Activated effector memory CD4-positive, alpha-beta T cell treated with Interleukin-2 at 50 U/mL for 16 hours (primary cell): Measurements from ENCODE around the gene PEAR1.

Experiments
- DNase-seq: peaks from one replicate; pipeline ENCODE4 v3.0.0-alpha.2; 2020

Gene PEAR1

DNA sequence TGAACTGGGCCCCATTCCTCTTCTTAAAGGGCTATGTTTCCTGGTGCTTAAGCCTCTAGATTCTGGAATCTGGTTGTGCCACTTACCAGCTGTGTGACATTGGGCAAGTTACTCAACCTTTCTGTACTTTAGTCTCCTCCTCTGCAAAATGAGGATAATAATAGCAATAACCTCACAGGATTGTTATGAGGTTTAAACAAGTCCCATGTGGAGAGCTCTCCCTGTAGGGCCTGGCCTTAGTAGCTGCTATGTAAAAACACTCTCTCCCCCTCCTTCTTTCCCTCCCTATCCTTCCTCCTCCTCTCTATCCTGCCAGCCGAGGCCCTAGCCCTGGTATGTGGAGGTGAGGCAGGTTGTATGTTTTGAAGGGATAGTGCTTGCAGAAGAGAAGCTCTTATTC, 8.2 kb upstream of the PEAR1 start:
- no peak for DNase-seq

DNA sequence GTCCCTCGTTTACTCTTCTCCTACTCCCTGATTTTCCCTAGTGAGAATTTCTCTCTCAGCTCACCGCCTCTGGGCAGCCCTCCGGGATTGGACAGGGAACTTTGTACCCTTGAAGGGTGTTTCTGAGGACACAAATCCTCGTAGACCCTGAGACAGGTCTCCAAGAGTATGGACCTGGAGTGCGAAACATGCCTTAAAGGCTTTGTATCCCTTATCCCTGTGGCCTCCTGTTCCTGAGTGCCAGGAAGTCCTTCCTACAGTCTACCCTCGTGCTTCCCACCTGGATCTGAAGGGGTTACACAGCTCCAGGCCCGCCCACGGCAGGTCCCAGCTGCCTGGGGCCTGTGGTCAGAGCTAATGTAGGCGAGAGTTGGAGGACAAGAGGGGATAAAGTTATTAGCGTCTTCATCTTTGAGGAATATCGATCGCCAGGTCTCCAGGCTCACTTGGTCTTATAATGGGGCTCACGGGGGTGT, 7.6 kb upstream of the PEAR1 start:
- DNase-seq = no peak

DNA sequence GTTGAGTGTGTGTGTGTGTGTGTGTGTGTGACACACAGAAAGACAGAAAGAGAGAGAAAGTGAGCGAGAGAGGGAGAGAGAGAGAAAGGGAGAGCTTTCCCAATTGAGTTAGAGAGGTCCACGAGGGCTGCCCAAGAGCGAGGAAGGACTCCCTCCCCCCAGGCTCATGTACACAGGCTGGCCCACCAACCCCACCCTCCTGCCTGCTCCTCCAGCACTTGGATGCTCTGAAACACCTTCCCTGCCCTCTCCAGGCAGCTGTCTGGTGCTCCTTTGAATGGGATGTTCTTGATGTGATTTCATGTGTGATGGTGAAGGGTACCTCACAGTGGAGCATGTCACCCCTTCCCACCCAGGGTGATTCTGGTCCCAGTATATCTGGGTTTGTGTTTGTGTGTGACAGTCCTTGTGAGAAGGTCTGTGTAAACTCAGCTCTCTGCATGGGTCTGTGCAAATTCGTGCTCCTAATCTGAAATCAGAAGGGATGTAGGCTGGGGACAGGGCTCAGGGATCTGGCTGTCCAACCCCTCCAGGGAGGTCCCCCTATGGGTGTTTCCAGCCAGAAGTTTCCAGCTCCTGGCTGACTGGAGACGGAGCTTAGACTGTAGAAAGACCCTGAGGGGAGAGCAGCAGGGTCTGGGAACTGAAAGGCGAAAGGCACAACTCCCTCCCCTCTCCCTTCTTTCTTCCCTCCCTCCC, 6.8 kb upstream of the PEAR1 start:
- DNase-seq = no peak

DNA sequence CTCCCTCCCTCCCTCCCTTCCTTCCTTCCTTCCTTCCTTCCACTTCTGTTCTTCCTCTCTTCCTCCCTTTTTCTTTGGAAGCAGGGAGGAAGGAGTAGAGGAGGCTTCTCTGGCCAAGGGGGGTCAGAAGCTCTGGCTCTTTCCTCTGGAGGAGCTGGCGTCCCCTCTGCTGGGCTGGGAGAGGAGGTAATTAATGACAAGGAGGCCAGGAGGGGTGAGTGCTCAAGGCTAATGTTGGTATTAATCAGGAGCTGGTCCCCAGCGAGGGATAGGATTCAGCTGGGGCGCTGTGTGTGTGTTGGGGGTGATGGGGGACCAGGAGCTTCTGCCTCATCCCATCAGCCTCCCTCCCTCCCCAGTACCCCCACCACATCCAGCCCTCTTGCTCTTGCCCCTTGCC, 6.2 kb upstream of the PEAR1 start:
- DNase-seq = no peak

DNA sequence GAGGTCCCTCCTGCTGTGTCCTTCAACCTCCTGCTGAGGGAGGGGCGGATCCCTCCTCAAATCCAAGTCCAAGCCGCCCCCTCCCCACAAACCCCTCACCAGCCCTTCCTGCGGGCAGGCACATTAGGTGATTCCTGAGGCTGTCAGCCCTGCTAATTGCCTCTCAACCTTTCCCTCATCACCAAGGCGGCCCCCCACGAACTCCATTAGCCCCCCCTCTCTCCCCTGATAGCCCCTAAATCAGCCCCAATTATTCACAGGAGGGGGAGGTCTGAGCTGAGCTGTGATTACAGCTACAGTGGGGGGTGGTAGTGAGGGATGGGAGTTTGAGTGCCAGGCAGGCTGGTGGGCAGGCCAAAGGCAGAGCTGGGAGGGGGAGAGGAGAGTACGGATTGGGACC, 5.8 kb upstream of the PEAR1 start:
- no peak for DNase-seq

DNA sequence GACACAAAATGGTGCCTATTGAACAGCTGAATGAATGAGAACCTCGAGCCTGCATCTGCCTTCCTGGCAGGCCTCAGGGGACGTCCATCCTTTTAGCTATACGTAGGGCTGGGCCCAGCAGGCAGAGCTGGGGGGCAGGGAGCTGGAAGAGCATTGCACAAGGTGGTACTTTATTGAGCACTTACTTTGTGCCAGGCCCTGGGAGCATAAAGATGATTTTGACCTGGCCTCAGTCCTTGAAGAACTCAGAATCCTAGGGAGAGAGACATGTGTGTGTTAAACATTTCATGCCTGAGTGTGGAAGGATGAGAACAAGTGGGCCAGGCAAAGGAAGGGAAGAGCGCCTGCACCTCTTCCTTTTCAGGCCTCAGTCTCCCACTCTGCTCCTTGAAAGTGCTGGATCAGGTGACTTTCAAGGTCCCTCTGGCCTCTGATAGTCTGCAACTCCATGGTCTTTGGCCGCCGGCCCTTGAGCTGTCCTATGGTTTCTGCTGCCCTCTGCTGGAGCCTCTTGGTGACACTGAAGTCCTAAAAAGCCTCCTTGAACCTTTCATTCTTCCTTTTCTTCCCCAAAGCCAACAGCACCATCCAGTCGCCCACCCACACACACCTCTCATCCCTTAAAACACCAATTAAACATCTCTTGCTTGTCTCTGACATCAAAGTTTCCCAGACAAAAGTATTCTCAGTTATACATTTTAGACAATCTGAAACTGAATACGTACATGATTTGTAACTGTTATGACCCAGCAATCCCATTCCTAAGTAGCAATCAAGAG, 3.5 kb upstream of the PEAR1 start:
- DNase-seq = peak; percentile 26

DNA sequence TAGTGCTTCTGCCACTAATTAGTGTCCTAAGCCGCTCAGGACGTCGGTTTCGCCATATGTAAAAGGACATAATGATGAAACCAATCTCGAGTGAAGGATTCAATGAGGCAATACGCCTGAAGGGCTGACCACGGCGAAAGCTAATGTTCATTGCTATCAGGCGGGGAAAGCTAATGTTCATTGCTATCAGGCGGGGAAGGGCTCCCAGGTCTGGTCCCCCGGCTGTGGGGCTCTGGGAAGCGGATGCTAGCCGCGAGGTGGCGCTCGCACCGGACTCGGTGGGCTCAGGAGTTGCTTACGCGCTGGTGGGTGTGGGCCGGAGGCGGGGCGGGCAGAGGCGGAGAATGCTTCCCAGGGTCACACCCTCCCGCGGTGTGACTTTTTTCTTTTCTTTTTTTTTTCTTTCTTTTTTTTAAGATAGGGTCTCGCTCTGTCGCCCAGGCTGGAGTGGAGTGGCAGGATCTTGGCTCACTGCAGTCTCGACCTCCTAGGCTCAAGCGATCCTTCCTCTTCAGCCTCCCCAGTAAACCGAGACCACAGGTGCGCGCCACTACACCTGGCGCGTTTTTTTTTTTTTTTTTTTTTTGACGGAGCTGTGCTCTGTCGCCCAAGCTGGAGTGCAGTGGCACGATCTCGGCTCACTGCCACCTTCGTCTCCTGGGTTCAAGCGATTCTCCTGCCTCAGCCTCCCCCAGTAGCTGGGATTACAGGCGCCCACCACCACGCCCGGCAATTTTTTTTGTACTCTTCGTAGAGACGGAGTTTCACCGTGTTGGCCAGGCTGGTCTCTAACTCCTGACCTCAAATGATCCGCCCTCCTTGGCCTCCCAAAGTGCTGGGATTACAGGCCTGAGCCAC, 1.1 kb upstream of the PEAR1 start:
- DNase-seq = peak; percentile 71

DNA sequence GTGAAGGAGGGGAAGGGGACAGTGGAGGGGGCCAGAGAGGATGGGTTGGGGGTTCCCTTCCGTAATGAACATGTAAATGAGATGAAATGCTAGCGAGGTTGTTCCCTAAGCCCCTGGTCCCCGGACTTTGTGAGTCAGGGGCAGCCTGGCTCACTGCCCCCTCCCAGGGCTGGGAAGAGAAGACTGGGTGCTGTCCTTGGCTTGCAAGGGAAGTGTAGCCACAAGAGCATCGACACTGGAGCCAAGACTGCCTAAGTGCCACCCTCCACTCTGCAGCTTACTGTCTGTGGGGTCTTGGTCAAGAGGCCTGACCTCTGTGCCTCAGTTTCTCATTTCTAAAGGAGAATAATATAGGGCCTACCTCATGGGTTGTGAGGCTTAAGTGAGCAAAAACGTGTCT, 483 bp downstream of the PEAR1 start:
- DNase-seq = no peak

DNA sequence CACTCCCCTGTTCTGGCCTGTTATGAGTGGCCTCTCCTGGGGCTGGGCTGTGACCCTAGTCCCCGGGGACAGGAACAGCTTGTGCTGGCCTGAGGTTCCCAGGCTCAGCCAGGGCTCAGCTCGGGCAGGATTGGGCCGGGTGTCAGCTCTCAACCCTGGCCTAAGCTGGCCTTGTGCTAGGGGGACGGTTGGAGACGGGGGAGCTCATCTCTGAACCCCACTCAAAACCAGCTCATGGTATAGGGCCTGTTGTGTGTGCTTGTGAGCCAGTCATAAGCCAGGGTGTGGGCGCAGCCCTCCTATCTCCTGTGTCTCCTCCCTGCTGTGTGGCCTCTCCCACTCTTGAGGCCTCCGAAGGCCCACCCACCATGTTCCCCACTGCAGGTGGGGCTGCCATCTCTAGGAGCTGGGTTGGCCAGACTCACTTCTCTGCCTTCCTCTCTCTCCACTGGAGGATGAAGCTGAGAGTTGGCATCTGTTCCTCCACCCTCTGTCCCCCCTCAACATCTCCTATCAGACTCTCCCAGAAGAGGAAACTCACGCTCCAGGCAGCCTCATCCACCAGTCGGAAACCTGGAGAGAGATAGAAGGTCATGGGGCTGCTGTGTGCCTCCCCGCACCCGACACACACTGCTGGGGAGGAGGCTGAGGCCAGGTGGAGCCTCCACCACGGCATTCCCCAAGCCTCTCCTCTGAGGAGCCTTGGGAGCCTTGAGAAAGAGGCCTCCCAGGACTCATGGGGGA, 1.4 kb downstream of the PEAR1 start:
- DNase-seq = no peak

DNA sequence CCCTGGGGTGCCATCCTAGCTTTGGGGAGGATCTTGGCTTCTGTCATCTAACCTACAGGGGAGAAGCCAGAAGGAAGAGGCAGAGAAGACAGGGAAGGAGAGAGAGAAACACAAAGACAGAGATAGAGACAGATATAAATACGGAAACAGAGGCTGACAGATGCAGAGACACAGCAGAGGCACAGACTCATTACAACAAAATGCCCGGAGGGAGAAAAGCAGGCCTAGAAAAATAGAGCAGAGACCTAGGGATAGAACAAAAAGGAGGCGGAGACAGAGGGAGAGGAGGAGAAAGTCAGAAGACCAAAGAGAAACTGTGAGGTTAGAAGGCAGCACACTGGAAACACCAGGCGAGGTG, 1.9 kb downstream of the PEAR1 start:
- DNase-seq = no peak

DNA sequence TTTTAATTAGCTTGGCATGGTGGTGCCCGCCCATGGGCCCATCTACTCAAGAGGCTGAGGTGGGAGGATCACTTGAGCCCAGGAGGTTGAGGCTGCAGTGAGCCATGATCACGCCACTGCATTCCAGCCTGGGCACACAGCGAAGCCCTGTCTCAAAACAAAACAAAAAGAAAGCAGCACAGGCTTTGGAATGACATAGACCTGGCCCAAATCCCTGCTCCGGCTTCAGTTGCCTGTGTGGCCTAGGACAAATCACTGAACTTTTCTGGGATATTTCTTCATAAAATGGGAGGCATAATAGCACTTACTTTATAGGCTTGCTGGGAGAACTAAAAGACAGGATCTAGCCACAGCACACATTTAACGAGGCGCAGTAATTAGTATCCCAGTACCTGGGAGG, 2.4 kb downstream of the PEAR1 start:
- DNase-seq = no peak

DNA sequence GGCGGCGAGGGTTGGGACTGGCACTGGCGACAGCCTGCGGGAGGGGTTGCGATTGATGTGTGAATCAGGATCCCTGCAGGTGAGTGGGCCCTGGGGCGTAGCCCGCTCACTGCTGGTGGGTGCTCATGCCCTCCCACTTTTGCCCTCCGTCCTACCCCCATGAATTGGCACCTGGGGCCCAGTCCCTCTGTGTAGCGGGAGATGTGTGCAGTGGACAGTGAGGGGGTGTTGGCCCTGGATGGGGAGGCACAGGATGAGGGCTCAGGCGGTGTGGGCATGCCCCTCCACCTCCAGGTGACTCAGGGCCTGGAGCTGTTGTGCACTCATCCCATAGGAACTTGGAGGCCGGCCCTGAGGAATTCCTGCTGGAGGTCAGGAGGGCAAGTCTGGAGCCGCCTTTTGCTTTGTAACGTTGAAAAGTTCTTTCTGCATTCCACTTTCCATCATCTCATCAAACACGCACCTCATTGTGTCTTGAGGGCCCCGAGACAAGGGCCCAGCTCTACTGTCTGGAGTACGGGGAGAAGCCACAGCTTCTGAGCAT, 3.0 kb downstream of the PEAR1 start:
- DNase-seq = no peak

DNA sequence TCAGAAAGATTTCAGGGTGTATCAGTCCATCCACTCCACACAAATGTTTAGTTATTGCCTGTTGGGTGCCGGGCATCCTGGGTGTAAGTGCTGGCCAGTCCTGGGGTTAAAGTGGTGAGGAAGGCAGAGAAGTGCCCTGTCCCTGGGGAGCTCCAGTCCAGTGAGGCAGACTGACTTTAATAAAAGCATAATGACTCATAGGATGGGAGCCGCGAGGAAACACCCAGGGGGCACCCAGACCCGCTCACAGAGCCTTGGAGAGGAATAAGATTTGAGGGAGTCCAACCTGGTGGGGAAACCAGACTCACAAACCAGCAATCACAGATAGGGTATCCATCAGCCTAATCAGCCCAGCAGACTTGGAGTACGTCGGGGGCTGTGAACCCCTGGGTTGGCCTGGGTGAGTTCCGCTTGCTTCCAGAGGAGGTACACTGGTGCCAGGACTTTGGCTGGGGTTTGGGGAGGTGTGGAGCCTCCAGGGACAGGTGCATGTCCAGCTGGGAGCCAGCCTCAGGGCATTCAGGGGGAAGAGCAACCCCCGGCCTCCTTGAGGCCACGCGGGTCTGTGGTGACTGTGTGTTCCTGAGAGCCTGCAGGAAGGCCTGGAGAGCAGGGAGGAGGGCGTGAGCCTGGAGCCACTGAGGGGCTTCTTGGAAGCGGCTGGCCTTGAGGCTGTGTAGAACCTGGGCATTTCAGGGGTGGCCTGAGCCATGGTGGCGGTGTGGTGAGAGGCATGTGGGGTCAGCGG, 3.7 kb downstream of the PEAR1 start:
- no peak for DNase-seq

DNA sequence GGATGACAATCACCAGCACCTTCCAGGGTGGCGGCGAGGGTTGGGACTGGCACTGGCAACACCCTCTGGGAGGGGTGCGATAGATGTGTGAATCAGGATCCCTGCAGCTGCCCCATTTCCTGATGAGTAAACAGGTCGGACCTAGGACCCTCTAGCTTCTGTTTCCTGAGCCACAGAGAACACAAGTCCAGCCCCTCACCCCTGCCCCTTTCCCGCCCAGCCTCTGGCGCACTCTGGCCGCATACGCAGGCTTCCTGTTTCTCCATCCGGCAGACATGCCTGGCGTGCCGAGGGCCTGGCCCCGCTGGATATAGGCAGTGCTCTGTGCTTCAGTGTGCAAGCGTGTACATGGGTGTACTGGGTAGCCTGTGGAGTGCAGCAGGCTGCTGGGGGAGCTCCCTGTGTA, 4.6 kb downstream of the PEAR1 start:
- no peak for DNase-seq

DNA sequence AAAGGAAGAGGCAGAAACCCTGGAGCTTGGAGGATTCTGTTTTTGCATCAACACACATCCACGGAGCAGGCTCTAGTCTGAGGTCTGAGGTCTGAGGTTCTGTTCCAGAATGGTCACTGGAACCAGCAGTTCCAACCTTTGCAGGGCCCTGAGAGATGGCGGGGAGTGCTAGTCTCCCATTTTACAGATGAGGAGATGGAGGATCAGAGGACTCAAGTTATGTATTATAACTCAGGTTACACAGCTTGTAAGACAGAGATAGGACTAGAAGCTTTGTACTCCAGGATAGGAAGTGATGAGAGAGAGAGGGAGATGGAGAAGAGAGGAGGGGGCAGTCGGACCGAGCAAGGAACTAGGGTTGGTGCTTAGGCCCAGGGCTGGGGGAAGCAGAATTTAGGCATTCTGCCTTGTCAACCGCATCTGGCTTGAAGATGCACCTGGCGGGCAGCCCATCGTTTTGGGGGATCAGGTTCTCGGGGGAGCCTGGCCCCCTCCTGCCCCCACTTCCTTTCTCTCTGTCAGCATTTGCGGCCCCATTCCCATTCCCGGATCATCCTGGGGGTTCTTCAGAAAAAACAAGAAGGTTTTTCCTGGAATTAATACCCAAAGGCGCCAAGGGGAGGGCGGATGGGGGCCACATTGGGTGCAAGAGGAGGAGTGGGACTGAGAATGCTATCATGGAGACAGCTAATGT, 5.6 kb downstream of the PEAR1 start:
- DNase-seq = no peak

DNA sequence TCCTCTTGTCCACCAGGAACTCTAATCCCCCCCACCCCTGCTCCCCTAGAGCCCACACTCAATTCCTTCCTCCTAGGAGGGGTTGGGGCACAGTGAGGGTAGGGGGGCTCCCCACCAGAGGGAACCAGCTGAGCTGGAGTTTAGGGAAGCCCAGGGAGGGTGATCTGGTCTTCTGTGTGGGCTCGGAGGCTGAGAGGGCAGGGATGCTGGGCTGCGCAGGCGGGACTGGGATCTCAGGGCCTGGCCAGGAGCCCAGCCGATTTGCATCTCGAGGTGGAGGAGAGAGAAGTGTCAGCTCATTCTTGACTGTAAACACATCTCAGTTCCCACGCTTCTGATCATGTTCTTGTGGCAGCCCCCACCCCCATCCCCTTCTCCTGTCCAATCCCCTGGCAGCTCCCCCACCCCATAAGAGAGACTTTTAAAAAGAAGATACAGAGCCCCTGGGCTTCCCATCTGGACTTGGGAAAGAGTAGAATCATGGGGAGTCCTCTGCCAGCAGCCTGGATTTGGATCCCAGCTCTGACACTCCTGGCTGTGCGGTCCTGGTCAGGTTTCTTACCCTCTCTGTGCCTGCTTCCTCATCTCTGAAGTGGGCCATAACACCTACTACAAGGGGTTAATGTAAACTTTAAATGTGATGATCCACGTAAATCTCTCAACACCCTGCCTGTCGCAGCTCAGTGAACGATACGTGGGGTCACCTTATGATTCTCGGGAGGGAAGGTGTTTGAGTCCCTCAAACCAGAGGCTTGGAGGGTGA, 6.6 kb downstream of the PEAR1 start:
- DNase-seq = no peak

DNA sequence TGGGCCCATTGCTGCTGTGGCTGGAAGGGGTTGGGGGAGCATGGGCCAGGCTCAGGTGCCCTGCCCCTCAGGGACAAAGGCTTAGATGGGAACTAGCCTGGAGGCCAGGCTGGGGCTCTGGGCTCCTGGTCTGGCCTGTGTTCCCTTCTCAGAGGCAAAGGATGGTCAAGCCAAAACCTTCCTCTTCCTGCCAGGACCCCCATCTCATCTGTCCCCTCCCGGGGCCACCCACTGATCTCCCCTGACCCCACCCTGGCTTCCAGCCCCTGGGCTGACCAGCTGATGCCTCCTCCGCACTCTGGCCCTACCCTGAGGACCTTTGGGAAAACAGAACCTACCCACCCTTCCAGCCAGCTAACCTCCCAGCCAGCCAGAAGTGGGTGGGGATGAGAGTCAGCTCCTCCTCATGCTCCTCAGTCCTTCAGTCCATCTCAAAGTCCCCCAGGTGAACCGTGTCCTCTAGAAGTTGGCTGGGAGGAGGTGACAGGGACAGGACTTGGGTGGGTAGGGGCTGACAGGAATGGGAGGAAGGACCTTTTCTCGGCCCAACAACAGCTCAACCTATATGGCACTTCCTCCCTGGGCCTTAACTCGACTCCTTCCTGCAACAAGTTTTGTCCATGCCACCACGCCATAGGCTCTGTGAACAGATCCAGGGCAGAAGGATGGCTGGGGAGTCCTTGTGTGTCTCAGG, 7.5 kb downstream of the PEAR1 start:
- DNase-seq = no peak

DNA sequence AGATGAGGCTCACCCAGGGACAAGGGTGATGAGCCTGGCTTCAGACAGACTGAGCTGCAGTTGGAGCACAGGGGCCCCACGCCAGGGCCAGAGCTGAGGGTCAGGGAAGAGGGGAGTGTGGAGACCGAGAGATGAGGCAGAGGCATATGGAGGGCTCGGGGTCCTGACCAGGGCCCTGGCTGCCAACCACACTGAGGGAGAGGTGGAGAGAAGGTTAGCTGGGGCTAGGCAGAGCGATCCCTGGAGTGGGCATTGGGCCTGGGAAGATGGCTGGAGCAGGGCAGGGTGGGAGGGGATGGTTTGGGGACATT, 8.0 kb downstream of the PEAR1 start:
- no peak for DNase-seq

DNA sequence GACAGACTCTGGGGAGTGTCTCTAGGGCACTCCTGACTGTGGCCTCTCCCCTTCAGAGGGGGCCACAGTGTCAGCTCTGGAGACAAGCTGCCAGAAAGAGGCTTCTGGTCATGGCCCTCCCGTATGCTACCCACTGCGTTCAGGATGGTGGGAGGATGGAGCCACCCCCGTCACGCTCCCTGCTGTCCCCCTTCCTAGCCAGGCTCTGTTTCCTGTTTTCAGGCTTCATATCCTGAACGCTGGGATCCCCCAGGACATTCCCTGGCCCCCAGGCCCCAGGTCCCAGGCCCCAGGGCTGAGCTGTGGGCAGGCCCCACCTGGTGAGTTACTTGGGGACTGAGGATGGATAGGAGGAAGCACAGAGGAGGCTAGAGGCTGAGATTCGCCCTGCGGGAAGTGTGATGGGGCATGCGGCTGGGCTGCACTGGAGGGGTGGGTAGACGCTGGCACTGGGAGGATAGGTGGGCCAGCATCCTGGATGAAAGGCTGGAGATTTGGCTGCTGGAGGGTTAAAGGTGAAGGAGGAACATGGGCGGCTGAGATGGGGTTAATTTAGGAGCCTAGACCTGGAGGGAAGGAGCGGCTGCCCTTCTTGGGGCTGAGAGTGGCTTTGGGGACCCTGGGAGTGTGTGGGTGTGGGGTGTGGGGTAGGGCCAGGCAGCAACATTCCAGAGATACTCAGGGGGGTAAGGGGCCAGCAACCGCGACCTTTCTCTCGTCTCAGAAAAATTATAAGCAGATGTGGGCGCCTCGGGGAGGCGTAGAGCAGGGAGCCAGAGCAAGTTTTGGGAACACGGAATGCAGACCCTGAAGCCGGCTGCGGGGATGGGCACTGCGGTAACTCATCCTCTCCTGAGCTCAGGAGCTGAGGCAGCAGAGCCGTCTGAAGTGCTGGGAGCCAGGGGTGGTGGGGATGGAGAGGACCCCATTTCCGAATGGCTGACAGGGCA, 8.7 kb downstream of the PEAR1 start:
- no peak for DNase-seq
